Stimulated activated CD4-positive, alpha-beta T cell treated with anti-CD3 and anti-CD28 coated beads, Interleukin-4, amount 100 ng/mL, for 48 hours (primary cell): ENCODE data around the gene MARCHF9.

Experiments
- DNase-seq, 2 donors: peaks; one replicate each; pipeline ENCODE4 v3.0.0-alpha.2; 2020; ENCODE audit warnings: low read depth in 2 of 2

The MARCHF9 gene

GRCh38 chr12:57753756-57754337 is 1.1 kb upstream of the MARCHF9 start:
- no peak for DNase-seq

- DNase-seq, result no peak
Measured at GRCh38 chr12:57755194-57755453, 221 bp downstream of the MARCHF9 start.

GRCh38 chr12:57755454-57756372 is 810 bp downstream of the MARCHF9 start:
- DNase-seq, result no peak

GRCh38 chr12:57756406-57757341 is 1.8 kb downstream of the MARCHF9 start:
- DNase-seq, result peak; percentile 65

GRCh38 chr12:57757771-57758170 is 2.9 kb downstream of the MARCHF9 start:
- no peak for DNase-seq

GRCh38 chr12:57758552-57759359 is 3.9 kb downstream of the MARCHF9 start:
- DNase-seq, result no peak

GRCh38 chr12:57759360-57759980 is 4.6 kb downstream of the MARCHF9 start:
- DNase-seq, result no peak

- no peak for DNase-seq
Measured at GRCh38 chr12:57760347-57760982, 5.6 kb downstream of the MARCHF9 start.

GRCh38 chr12:57761391-57761998 is 6.6 kb downstream of the MARCHF9 start:
- no peak for DNase-seq

- no peak for DNase-seq
Measured at GRCh38 chr12:57762463-57762862, 7.6 kb downstream of the MARCHF9 start.

- no peak for DNase-seq
Measured at GRCh38 chr12:57763881-57764661, 9.2 kb downstream of the MARCHF9 start.

- no peak for DNase-seq
Measured at GRCh38 chr12:57764662-57765002, 9.7 kb downstream of the MARCHF9 start.

- DNase-seq, result peak in 1 of 2 donors; percentile 54
Measured at GRCh38 chr12:57765003-57765697, 10.2 kb downstream of the MARCHF9 start.

- no peak for DNase-seq
Measured at GRCh38 chr12:57765698-57766463, 11.0 kb downstream of the MARCHF9 start.

GRCh38 chr12:57766464-57767304 is 11.8 kb downstream of the MARCHF9 start, which contains the start of gene CYP27B1:
CYP27B1 (minus strand) TSS chr12:57767078; CDS start chr12:57767041, 37 bp downstream.
- no peak for DNase-seq

- DNase-seq, result no peak
Measured at GRCh38 chr12:57767305-57767698, 12.4 kb downstream of the MARCHF9 start.

GRCh38 chr12:57767876-57768275 is 13.0 kb downstream of the MARCHF9 start:
- no peak for DNase-seq
